Keratinocyte (primary cell): ENCODE measurements around the gene ADGRL3.

Experiments used
- CTCF ChIP-seq, 3 experiments: IDR thresholded peaks in 1 of 3; conservative IDR thresholded peaks in 1 of 3; optimal IDR thresholded peaks in 1 of 3; 2 replicates in 2 of 3; 3 replicates in 1 of 3; pipeline versions ENCODE3 to v1.5.1; 2011; ENCODE audit warnings: low read length in 3 of 3, mild to moderate bottlenecking in 3 of 3, moderate library complexity in 2 of 3, control low read depth in 1 of 3, inconsistent platforms in 1 of 3; ENCODE audit not compliant: insufficient read depth in 2 of 3; ENCODE audit errors: extremely low read depth in 1 of 3
- EZH2 ChIP-seq: IDR thresholded peaks from one replicate; pipeline ENCODE4 v1.6.1; 2012; ENCODE audit warnings: inconsistent platforms, mild to moderate bottlenecking, low read length, moderate library complexity

GRCh38 chr4:62058571-62058970 lies 858.4 kb downstream of the ADGRL3 start:
- TF ChIP-seq CTCF (optimal IDR thresholded peaks at IDR 0.05 in 1 of 3, IDR thresholded peaks at IDR 0.05 in 1 of 3, conservative IDR thresholded peaks at IDR 0.05 in 1 of 3; ENCODE audit: extremely low read depth in 1 of 3, insufficient read depth in 2 of 3, low read length in 3 of 3) (no peak), EZH2 (no peak)
